Spleen (tissue), 11 donors: ENCODE data around the gene RALGAPA1. TPM values are rescaled to one million over a fixed set of nuclear protein-coding genes. Genes with fewer than 3 reads are reported as not detected.

Experiments used
- DNase-seq: peaks from one replicate; pipeline ENCODE4 v3.0.0-alpha.2; 2020
- H3K27ac ChIP-seq, 8 donors: fragments of 200-600 bp; sonication (generic) in 7 of 8; 1 replicate in 4 of 8; 2 replicates in 4 of 8; pipeline versions ENCODE4 v1.5.0 to v1.8.0; 2016 to 2021; ENCODE audit warnings: inconsistent platforms in 4 of 8, mild to moderate bottlenecking in 4 of 8, moderate library complexity in 1 of 8
- H3K27me3 ChIP-seq, 7 donors: fragments of 200-600 bp; sonication (generic) in 6 of 7; replicated peaks in 1 of 7; 1 replicate in 4 of 7; 2 replicates in 3 of 7; pipeline versions ENCODE4 v1.5.0 to v1.8.0; 2016 to 2021; ENCODE audit warnings: inconsistent platforms in 3 of 7, mild to moderate bottlenecking in 1 of 7
- H3K36me3 ChIP-seq, 6 donors: fragments of 200-600 bp; sonication (generic) in 5 of 6; 1 replicate in 4 of 6; 2 replicates in 2 of 6; pipeline versions ENCODE4 v1.5.0 to v1.8.0; 2016 to 2021; ENCODE audit warnings: inconsistent platforms in 2 of 6
- H3K4me1 ChIP-seq, 6 donors: fragments of 200-600 bp; sonication (generic) in 5 of 6; 1 replicate in 3 of 6; 2 replicates in 3 of 6; pipeline versions ENCODE4 v1.5.0 to v1.8.0; 2016 to 2021; ENCODE audit warnings: inconsistent platforms in 3 of 6
- H3K4me3 ChIP-seq, 8 donors: fragments of 200-600 bp; sonication (generic) in 7 of 8; 1 replicate in 4 of 8; 2 replicates in 4 of 8; pipeline versions ENCODE4 v1.5.0 to v1.8.0; 2016 to 2021; ENCODE audit warnings: inconsistent platforms in 4 of 8, mild to moderate bottlenecking in 4 of 8, moderate library complexity in 2 of 8
- H3K9me3 ChIP-seq, 8 donors: fragments of 200-600 bp; sonication (generic) in 7 of 8; 1 replicate in 4 of 8; 2 replicates in 4 of 8; pipeline versions ENCODE4 v1.5.0 to v1.8.0; 2016 to 2021; ENCODE audit warnings: inconsistent platforms in 4 of 8
- POLR2A ChIP-seq, 3 donors: fragments of 450-650 bp; IDR thresholded peaks; one replicate each; pipeline ENCODE4 v1.5.1; 2017; ENCODE audit warnings: antibody characterized with exemption in 3 of 3, mild to moderate bottlenecking in 1 of 3
- POLR2AphosphoS5 ChIP-seq, 3 donors: sonication (generic); formaldehyde crosslinking; IDR thresholded peaks; one replicate each; pipeline ENCODE4 v1.5.1; 2017; ENCODE audit warnings: antibody characterized with exemption in 3 of 3
- WGBS, 5 donors: extraction: QIAGEN DNeasy Blood & Tissue Kit in 3 of 5; methylation state at CpG; one replicate each; pipeline versions ENCODE4 v1.1.5 to v1.1.7; 2013 to 2018; 5-methylcytosine and 5-hydroxymethylcytosine counted together
- intact Hi-C: fragments of 100-400 bp; cut with DNase I; formaldehyde crosslinking; loops from one replicate; pipeline ENCODE4 v1.15.0; 2023; ENCODE audit warnings: low total_unique reads
- polyA plus RNA-seq, 3 donors: library from polyadenylated mRNA; stranded (reverse); fragments of 200-250 nt; gene quantifications; one replicate each; pipeline ENCODE4 v1.2.1, GENCODE V29; 2013
- total RNA-seq, 7 donors: library from RNA; depleted of rRNA in 3 of 7; stranded (reverse); fragments of >200 nt in 3 of 7; fragmentation: NEBNext Ultra II Directional in 4 of 7; extraction: Animal tissue kit (Norgen Biotek cat#: 25700) in 4 of 7; gene quantifications; one replicate each; pipeline versions ENCODE4 v1.1.0 to v1.2.1, GENCODE V29; 2016 to 2021
- TF ChIP-seq, protein P1 (sequence below), 11 experiments: fragments of 200-600 bp in 7 of 11; fragments of 450-650 bp in 4 of 11; sonication (generic) in 4 of 11; IDR thresholded peaks in 8 of 11; conservative IDR thresholded peaks in 3 of 11; 1 replicate in 7 of 11; 2 replicates in 4 of 11; pipeline versions ENCODE4 v1.4.0 to v1.8.0; 2016 to 2021; ENCODE audit warnings: antibody characterized with exemption in 11 of 11, inconsistent platforms in 4 of 11, mild to moderate bottlenecking in 1 of 11
- donor health status: healthy with polysubstance abuse.
- donor health status: DM: no; HTN: no; CAD: no; lungs with moderate emphysema.
- donor health status: DM: no; HTN: no; CAD: no.
- donor health status: Bipolar disorder and iron deficiency.
- donor health status: healthy.
- donor health status: DM: no; HTN: no; CAD: no.
- donor health status: DM: yes; HTN: yes; CAD: no.

Gene RALGAPA1
- total and polyA plus RNA-seq, 10 donors, result 9.7 to 76.0 (median 52.2) TPM

DNA sequence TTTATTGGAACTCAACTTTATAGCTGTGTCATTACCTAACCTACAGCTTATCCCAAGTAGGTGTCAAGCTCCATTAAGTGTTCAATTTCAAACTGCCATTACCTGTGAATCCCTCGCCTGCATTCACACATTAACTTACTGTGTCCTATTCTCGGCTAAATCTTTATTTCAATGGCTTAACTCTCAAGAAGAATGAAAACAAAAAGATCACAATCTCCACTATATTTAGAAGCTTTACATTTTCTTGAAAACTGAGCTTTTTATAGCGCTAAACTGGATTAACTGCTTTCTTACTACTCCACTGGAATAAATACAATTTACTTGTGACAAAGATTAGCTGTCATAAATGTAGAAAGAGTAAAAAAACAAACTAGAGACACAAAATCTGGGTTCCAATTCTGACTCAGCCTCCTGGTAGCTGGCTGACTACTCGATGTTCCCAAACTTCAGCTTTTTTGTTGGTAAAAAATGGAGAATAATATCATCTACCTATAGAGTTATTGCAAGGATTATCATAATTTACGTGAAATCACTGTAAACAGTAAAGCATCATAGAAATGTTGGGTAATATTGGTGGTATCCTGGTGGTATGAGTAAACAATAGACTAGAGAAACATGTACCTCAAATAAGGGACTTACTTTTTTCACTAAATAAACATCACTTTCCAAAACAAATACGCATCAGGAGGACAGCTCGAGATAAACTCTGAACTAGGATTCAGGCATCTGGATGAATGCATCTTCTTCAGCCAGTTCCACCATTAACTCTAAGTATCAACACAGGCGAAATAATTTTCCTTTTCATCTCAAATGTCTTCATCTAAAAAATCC, 1.7 kb downstream of the RALGAPA1 start:
- Histone ChIP-seq H3K4me1 (peaks cover 6 to 44% (median 28%) of the 10 kb centered on the region in 6 donors), H3K36me3 (peaks cover 0 to 13% (median 0%) of the 10 kb centered on the region in 6 donors), H3K27ac (no peak overlapping the region), H3K9me3 (no peaks in the 10 kb centered on the region), H3K4me3 (peak overlapping the region in 4 of 8 donors; percentile 57 to 84 (median 71)), H3K27me3 (no peaks in the 10 kb centered on the region)
- 82 to 87% (median 85%) methylated on average over 8 of the region's 8 CpGs for WGBS, 5 donors
- intact Hi-C loops, result no loop called here
- no peak for TF ChIP-seq POLR2AphosphoS5 (IDR thresholded peaks at IDR 0.05)
- TF ChIP-seq POLR2A (IDR thresholded peaks at IDR 0.05), result no peak
- TF ChIP-seq, protein P1, sequence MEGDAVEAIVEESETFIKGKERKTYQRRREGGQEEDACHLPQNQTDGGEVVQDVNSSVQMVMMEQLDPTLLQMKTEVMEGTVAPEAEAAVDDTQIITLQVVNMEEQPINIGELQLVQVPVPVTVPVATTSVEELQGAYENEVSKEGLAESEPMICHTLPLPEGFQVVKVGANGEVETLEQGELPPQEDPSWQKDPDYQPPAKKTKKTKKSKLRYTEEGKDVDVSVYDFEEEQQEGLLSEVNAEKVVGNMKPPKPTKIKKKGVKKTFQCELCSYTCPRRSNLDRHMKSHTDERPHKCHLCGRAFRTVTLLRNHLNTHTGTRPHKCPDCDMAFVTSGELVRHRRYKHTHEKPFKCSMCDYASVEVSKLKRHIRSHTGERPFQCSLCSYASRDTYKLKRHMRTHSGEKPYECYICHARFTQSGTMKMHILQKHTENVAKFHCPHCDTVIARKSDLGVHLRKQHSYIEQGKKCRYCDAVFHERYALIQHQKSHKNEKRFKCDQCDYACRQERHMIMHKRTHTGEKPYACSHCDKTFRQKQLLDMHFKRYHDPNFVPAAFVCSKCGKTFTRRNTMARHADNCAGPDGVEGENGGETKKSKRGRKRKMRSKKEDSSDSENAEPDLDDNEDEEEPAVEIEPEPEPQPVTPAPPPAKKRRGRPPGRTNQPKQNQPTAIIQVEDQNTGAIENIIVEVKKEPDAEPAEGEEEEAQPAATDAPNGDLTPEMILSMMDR (IDR thresholded peaks at IDR 0.05 in 8 of 11, conservative IDR thresholded peaks at IDR 0.05 in 3 of 11), result no peak
- DNase-seq, result no peak

DNA sequence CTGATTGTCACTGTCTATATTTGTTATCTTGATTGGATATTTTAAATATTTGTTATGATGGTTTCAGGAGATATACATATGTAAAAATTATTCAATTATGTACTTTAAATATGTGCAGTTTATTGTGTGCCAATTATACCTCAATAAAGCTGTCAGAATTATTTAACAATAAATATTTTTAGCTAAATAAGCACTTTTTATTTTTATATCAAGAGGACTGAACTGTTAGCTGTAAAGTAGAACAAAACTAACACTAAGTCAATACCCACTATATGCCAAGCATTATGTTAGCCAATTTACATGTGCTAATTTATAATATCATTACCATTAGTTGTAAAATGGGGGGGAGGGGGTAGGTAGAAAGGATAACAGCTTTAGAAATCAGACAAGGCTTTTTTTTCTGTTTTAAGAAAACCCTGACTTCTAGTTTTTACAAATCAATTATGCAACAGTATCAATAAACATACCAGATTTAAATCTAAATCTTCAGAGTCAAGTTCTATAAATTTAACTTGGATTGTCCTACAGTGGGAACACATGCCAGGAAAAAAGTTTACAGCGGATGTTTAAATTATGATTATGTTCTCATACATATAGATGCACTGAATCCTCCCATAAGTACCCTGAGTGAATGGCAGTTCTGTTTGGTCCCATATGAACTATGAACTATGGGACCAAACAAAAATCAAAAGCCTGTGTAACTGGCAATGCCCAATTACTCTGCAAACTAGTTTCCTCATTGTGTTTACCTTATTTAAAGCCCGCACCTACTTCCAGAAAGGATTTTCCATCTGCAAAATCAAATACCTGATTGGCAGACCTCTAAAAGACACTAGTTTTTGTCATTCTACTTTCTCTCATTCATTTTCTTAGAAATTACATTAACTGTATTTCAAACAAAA, 2.8 kb downstream of the RALGAPA1 start:
- peaks cover 0 to 13% (median 0%) of the 10 kb centered on the region in 6 donors for H3K36me3 ChIP-seq
- 92 to 98% (median 95%) methylated on average over 2 of the region's 2 CpGs for WGBS, 5 donors
- no peak overlapping the region for H3K27ac ChIP-seq
- no peaks in the 10 kb centered on the region for H3K9me3 ChIP-seq
- no peaks in the 10 kb centered on the region for H3K27me3 ChIP-seq
- peaks cover 6 to 52% (median 28%) of the 10 kb centered on the region in 6 donors for H3K4me1 ChIP-seq
- intact Hi-C loops, result no loop called here
- H3K4me3 ChIP-seq, result no peak overlapping the region
- no peak for DNase-seq
- TF ChIP-seq POLR2AphosphoS5 (IDR thresholded peaks at IDR 0.05), result no peak
- TF ChIP-seq POLR2A (IDR thresholded peaks at IDR 0.05), result no peak
- TF ChIP-seq, protein P1 (IDR thresholded peaks at IDR 0.05 in 8 of 11, conservative IDR thresholded peaks at IDR 0.05 in 3 of 11), result no peak

DNA sequence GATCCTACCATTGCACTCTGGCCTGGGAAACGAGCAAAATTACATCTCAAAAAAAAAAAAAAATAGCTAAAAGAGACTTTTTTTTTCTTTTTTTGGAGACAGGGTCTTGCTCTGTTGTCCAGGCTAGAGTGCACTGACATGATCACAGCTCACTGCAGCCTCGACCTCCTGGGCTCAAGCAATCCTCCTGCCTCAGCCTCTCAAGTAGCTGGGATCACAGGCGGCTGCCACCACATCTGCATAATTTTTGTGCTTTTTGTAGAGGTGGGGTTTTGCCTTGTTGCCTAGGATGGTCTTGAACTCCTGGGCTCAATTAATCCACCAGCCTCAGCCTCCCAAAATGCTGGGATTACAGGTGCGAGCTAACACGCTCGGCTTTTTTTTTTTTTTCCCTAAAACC, 11.3 kb downstream of the RALGAPA1 start:
- Histone ChIP-seq H3K4me1 (peaks cover 0 to 19% (median 2%) of the 10 kb centered on the region in 6 donors), H3K36me3 (no peaks in the 10 kb centered on the region), H3K9me3 (no peaks in the 10 kb centered on the region), H3K27me3 (no peaks in the 10 kb centered on the region), H3K4me3 (no peak overlapping the region), H3K27ac (no peak overlapping the region)
- intact Hi-C loops, result no loop called here
- TF ChIP-seq POLR2A (IDR thresholded peaks at IDR 0.05) (no peak), POLR2AphosphoS5 (IDR thresholded peaks at IDR 0.05) (no peak)
- TF ChIP-seq, protein P1 (IDR thresholded peaks at IDR 0.05 in 8 of 11, conservative IDR thresholded peaks at IDR 0.05 in 3 of 11), result no peak
- DNase-seq, result no peak
- WGBS, 5 donors, result 94 to 95% (median 94%) methylated on average over 6 of the region's 6 CpGs
